GM19239 (cell line): ENCODE results near the gene GMEB2.
"Not testable (repeated sequence)": the region's sequence is repeated elsewhere in the genome, so short reads cannot be mapped to it uniquely, and the experiment has no call there.

Source experiments
- DNase-seq: peaks from one replicate; pipeline ENCODE4 v3.0.0; 2011; ENCODE audit warnings: low spot score; ENCODE audit not compliant: insufficient read length
- FAIRE-seq: peaks from 2 replicates; lab custom pipeline; 2011; peaks lifted over from hg19 to GRCh38; lab: Jason Lieb, UNC

The GMEB2 gene

GRCh38 chr20:63618291-63618980 is 8.5 kb downstream of the GMEB2 start:
- DNase-seq (no peak), FAIRE-seq (no peak)

DNA sequence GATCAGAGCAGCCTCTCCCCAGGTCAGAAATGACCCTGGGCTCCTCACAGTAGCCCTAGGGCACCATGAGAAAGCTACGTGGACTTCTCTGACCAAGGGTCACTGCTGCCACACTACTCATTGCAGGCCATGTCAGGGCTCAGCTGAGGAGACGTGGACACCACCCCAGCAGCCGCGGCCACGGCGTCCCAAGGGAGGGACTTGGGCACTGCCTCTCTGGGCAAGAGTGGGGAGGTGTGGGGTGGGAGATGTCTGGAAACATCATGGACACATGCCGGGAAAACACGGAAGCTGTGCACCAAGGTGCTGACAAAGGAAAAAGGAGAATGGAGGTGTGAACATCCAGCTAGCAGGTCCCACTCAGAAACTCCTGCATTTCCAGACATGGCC is 9.0 kb downstream of the GMEB2 start:
- FAIRE-seq, result no peak

DNA sequence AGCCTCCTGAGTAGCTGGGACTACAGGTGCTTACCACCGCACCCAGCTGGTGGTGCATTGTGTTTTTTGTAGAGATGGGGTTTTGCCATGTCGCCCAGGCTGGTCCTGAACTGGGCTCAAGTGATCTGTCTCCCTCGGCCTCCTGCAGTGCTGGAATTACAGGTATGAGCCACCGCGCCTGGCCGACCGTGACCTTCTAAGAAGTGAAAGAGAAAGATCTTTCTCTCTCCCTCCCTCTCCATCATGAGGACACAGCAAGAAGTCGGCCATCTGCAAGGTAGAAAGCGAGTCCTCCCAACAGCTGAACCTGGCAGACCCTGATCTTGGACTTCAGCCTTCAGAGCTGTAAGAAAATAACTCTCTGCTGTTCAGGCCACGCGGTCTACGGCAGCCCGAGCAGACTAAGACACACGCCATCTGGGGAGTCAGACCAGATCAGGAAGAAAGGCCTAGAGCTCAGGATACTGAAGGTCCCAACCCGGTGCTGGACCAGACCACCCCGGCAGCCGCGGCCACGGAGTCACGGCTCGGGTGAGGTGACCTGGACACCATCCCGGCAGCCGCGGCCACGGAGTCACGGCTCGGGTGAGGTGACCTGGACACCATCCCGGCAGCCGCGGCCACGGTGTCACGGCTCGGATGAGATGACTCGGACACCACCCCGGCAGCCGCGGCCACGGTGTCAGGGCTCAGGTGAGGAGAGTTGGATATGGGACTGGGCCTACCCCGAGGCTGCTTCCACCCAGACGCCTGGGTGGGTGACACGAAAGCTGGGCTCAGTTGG is 9.6 kb downstream of the GMEB2 start:
- FAIRE-seq (peak; percentile 77), DNase-seq (no peak)

More for the DNA sequence above, 9.0 kb downstream of the GMEB2 start:
- no peak for DNase-seq

DNA sequence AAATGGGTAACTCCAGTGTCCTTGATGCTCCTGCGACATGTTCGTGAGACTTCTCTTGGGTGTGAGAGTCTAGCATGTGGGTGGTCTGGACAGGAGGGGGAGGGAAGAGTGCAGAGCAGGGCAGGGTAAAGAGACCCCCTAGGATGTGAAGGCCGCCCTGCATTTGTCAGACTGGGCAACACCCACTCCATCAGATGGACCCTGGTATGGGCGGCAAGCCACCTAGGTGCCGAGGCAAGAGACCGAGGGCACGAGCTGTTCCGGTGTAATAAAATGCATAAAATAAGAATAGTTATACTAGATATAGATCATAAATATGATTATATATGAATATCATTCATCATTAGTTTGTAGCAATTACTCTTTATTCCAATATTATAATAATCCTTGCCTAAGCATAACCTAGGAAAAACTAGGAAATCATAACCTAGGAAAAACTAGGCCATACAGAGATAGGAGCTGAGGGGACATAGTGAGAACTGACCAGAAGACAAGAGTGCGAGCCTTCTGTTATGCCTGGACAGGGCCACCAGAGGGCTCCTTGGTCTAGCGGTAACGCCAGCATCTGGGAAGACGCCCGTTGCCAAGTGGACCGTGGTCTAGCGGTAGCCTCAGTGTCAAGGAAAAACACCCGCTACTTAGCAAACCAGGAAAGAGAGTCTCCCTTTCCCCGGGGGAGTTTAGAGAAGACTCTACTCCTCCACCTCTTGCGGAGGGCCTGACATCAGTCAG is 12.9 kb downstream of the GMEB2 start:
- FAIRE-seq, result not testable (repeated sequence)

GRCh38 chr20:63612276-63612931 is 14.5 kb downstream of the GMEB2 start:
- DNase-seq (no peak), FAIRE-seq (no peak)

More for the DNA sequence above, 12.9 kb downstream of the GMEB2 start:
- DNase-seq, result not testable (repeated sequence)

DNA sequence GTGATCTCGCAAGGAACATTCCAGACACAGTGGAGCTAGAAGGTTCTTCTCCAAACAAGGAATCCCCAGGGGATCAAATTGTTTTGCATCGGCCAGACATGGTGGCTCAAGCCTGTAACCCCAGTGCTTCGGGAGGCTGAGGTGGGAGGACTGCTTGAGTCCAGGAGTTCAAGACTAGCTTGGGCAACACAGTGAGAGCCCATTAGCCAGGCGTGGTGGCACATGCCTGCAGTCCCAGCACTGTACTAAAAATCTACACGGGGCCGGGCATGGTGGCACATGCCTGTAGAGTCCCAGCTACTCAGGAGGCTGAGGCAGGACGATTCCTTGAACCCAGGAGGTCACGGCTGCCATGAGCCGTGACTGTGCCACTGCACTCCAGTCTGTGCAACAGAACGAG is 15.3 kb downstream of the GMEB2 start:
- no peak for DNase-seq
- FAIRE-seq, result no peak

DNA sequence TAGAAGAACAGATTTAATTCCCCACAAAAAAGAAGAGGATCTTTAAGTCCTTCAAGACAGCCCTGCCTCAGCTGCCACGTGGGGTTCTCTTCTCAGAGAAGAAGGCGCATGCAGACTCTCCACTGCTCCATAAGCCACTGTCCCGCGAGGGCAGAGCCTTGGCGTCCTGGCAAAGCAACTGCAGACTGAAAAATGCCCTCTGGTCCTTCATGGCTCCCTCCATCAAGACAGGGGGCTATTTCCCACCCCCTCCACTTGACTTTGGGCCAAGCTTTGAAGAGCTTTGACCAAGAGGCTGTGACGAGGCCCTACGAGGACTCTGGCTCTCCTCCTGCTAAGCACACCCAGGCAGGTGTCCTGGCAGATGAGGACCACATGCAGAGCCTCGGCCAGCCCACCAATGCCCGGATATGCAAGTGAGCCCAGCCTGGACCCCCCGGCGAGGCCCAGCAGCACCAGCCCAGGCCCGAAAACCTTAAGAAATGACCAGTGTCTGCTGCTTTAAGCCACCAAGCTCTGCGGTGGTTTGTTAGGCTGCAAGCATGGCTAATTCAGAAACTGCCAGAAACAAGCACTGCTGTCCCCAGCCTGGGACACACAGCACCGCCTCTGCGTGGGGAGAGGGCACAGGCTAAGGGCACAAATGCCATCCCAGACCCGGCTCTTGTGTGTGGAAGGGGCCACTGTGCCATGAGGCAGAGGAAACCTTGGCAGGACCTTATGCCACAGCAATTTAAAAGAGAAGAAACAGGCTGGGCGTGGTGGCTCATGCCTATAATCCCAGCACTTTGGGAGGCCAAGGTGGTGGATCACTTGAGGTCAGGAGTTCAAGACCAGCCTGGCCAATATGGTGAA is 16.1 kb downstream of the GMEB2 start:
- no peak for FAIRE-seq
- no peak for DNase-seq

DNA sequence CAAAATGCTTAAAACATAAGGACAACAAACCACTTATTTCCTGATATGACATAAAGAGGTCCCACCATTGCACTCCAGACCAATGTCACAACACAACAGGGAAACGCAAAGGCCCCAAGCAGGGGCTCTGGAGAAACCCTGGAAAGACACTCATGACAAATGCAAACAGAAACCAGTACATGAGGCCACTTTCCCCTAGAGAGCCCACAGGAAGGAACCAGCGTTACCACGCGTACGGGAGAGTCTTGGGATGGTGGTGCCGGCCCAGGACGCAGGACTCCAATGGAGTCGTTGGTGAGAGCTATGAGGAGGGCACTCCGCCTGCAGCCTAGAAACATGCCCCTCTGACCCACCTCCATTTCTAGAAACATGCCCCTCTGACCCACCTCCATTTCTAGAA is 20.2 kb downstream of the GMEB2 start:
- FAIRE-seq (no peak), DNase-seq (no peak)

GRCh38 chr20:63602321-63602720 is 24.6 kb downstream of the GMEB2 start:
- DNase-seq (no peak), FAIRE-seq (no peak)

- not testable (repeated sequence) for FAIRE-seq, DNase-seq
Measured at GRCh38 chr20:63601679-63602078, 25.2 kb downstream of the GMEB2 start.

DNA sequence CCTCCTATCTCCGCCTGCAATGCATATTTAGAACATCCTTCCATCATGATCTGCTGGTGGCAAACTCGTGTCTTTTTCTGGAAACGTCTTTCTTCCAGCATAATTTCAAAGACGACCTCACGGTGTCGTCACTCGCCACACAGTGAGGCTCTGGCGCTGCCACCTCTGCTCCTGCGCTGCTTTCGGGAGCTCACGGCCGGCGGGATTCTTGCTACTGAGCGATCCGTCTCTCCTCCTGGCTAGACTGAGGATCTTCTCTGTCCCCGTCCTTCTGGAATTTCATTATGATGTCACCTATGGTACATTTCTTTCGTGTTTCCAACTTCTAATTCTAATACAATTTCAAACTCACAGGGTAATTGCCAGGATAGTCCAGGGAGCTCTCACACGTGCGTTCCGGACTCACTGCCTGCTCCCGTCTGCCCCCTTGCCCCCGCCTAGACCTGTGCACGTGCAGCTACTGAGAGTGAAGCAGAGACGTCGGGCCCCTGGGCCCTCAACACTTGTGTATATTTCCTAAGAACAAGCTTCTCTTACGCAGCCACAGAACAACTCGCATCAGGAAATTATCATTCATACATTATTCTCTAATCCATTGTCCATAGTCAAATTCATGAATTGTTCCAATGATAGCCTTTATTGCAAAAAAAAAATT is 27.4 kb downstream of the GMEB2 start:
- FAIRE-seq, result no peak

GRCh38 chr20:63598479-63599395 is 28.2 kb downstream of the GMEB2 start:
- FAIRE-seq (no peak), DNase-seq (no peak)

More for the DNA sequence above, 27.4 kb downstream of the GMEB2 start:
- DNase-seq, result no peak

- FAIRE-seq (no peak), DNase-seq (no peak)
Measured at GRCh38 chr20:63597651-63598478, 29.0 kb downstream of the GMEB2 start.

- DNase-seq, result no peak
- no peak for FAIRE-seq
Measured at GRCh38 chr20:63596423-63596822, 30.5 kb downstream of the GMEB2 start.

- DNase-seq, result no peak
- no peak for FAIRE-seq
Measured at GRCh38 chr20:63595416-63596127, 31.3 kb downstream of the GMEB2 start.

- DNase-seq (no peak), FAIRE-seq (no peak)
Measured at GRCh38 chr20:63594043-63594561, 32.8 kb downstream of the GMEB2 start.
